Non-pigmented ciliary epithelial cell (primary cell): ENCODE data around the gene CFB.

Experiments
- DNase-seq: peaks from one replicate; pipeline ENCODE4 v3.0.0-alpha.2; 2010; ENCODE audit warnings: low read depth

CFB gene

DNA sequence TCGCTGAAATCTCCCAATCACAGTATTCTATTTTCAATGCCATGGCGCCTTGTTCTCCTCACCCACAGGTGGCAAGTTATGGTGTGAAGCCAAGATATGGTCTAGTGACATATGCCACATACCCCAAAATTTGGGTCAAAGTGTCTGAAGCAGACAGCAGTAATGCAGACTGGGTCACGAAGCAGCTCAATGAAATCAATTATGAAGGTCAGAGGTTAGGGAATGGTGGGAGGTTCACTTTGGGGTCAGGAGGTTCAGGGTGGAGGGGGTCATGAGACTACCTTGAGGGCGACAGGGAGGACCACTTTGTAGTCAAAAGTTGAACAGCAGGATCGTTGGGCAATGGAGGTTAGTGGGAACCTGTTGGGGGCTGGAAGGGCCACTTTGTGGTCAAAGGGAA is 2.4 kb downstream of the CFB start:
- no peak for DNase-seq

- no peak for DNase-seq
Measured at GRCh38 chr6:31948753-31949413, 3.0 kb downstream of the CFB start.

GRCh38 chr6:31949926-31950548 is 4.1 kb downstream of the CFB start:
- no peak for DNase-seq

- DNase-seq = no peak
Measured at GRCh38 chr6:31952140-31952805, 6.4 kb downstream of the CFB start.

- no peak for DNase-seq
Measured at GRCh38 chr6:31952890-31953289, 7.0 kb downstream of the CFB start.

DNA sequence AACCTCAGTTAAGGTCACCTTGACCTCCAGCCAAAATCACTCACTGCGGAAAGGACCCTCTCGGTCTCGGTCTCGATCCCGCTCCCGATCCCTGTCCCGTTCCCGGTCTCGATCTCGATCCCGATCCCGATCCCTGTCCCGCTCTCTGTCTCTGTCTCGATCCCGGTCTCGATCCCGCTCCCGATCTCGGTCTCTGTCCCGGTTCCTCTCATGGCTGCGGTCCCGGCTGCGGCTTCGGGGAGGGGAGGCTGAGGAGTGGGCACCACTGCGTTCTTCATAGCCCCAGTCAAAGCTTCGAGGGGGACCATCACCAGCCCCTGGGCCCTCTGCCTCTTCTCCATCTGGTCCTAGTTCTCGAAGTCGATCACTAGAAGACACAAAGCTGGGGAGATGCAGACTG is 8.6 kb downstream of the CFB start:
- DNase-seq = no peak

GRCh38 chr6:31956796-31957195 is 10.9 kb downstream of the CFB start:
- no peak for DNase-seq

DNA sequence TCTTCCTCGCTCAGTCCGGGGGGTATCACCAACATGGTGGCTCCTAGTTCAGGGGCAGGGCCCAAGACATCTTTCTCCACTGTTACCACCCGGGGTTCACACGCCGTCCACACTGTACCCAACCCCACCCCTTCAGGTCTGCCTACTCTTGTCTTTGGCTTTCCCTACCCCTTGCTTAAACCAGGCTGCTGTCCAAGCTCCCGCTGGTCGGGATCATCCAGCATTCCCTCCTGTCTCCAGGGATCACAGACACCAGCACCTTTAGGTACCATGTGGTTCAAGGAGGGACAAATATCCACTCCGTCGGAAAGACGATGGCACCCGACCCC is 12.5 kb downstream of the CFB start:
- DNase-seq = no peak

GRCh38 chr6:31958741-31959739 is 13.1 kb downstream of the CFB start, which contains the start of the genes NELFE and SKIC2:
NELFE (minus strand) TSS chr6:31958971; CDS start chr6:31958446, 525 bp downstream.
SKIC2 (plus strand) TSS chr6:31959175; CDS start chr6:31959193, 18 bp downstream.
- DNase-seq = peak; percentile 85

GRCh38 chr6:31961616-31962015 is 15.7 kb downstream of the CFB start:
- DNase-seq = no peak

- no peak for DNase-seq
Measured at GRCh38 chr6:31963921-31964320, 18.0 kb downstream of the CFB start.

DNA sequence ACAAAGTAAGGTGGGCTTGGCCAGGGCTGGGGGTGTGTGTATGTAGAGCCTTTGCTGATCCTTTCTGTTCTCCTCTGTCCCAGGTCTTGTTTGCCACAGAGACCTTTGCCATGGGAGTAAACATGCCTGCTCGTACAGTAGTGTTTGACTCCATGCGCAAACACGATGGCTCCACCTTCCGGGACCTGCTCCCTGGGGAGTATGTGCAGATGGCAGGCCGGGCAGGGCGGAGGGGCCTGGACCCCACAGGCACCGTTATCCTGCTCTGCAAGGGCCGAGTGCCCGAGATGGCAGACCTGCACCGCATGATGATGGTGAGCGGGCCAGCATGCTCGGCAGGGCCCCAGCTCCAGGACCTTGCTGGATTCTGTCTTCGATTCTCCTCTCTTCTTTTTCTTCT is 19.8 kb downstream of the CFB start:
- DNase-seq = no peak

DNA sequence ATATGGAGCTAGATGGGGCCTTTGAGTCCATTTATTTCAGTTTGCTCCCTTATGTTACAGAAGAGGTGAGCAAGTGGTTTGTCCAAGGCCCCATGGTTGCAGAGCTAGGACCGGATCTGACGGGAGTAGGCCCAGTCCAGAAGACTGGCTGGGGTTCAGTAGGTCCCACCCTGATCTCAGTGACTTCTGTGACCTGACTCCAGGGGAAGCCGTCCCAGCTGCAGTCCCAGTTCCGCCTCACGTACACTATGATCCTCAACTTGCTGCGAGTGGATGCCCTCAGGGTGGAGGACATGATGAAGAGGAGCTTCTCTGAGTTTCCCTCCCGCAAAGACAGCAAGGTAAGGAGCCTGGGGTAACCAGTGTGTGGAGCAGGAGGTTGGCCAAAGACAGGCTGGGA is 20.6 kb downstream of the CFB start:
- DNase-seq = no peak

GRCh38 chr6:31966997-31967925 is 21.4 kb downstream of the CFB start:
- no peak for DNase-seq

- DNase-seq = no peak
Measured at GRCh38 chr6:31967926-31968320, 22.0 kb downstream of the CFB start.

DNA sequence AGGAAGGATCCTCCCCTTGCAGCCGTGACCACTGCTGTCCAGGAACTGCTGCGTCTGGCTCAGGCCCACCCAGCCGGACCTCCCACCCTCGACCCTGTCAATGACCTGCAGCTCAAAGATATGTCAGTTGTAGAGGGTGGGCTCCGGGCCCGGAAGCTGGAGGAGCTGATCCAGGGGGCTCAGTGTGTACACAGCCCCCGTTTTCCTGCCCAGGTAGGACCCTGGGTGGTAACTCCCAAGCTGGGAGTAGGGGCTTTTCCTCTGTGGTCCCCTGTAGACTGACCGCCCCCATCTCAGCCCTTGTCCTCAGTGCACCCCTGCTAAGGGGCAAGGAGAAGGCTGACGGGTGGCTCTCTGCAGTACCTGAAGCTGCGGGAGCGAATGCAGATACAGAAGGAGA is 22.4 kb downstream of the CFB start:
- DNase-seq = no peak

DNA sequence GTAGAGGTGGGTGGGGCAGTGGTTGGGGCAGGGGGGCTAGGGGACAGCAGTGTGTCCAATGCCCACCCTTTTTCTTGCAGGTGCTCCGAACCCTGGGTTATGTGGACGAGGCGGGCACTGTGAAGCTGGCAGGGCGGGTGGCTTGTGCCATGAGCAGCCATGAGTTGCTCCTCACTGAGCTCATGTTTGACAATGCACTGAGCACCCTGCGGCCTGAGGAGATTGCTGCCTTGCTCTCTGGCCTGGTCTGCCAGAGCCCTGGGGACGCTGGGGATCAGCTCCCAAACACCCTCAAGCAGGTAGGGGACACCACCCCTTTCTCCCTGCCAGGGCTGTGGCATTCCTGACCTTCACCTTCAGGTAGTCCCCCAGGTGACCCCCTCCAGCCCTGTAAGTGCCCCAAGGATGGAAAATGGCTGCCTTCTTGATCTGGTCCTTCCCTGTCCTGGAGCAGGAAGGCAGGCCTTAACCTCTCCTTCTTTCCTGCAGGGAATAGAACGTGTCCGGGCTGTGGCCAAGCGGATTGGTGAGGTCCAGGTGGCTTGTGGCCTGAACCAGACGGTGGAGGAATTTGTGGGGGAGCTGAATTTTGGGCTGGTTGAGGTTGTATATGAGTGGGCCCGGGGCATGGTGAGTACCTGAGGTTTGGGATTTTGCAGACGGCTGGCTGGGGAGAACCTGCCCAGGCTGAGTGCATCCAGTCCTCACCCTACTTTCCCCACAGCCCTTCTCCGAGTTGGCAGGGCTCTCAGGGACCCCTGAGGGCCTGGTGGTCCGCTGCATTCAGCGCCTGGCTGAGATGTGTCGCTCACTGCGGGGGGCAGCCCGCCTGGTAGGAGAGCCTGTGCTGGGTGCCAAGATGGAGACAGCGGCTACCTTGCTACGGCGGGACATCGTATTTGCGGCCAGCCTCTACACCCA is 23.2 kb downstream of the CFB start:
- no peak for DNase-seq

DNA sequence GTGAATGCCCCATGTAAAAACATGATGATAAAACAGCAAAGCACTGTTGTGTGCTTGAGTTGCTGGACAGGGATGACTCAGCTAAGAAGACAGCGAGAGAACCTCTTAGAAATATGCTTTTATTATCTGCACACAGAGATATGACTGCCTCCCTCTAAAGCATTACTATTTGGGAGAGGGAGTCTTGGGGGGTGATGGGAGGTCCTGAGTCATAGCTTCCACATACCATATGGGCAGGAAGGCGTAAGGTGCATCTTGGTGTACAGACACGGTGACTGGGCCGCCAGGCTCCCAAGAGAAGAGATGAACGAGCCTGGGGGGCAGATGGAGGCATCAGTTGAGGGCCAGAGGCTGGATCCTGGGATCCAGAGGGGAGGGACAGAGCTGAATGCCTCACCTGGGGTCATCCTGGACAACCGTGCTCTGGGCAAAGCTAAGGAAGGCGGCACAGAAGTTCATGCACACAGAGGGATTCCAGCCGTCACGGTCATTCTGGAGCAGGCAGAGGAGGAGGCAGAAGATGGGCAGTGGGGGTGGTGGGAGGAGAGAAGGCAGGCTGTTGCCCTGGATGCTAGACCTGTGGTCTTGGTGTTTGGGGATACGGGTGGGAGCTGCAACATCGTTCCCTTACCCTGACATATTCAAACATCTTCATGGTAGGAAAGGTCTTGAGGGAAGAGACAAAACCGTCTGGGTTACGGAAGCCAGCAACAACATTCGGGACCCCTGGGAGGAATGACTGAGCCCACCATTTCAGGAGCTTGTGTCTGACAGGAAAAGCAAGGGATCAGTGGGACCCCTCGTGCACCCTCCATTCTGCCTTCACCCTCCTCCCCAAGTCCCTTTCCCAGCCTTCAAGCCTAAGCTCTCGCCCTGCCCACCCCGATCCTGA is 24.1 kb downstream of the CFB start:
- DNase-seq = peak; percentile 63
